Measurements from ENCODE around the gene DAG1. TPM values are rescaled to one million over a fixed set of nuclear protein-coding genes. Genes with fewer than 3 reads are reported as not detected.

The DAG1 gene
- total RNA-seq, 2 experiments from 2014 or later, result 10.9 to 14.9 TPM

- TF ChIP-seq CTCF (conservative IDR thresholded peaks at IDR 0.05; ENCODE audit: low read length) (no peak), EZH2phosphoT487 (IDR thresholded peaks at IDR 0.05; ENCODE audit: borderline replicate concordance, low read depth, low read length) (no peak)
- Histone ChIP-seq H3K4me3 (ENCODE audit: low read depth, low read length, poor library complexity, severe bottlenecking) (no peak overlapping the region), H3K36me3 (ENCODE audit: insufficient read depth, low read length) (peaks cover 23% of the 10 kb centered on the region), H3K9me2 (ENCODE audit: insufficient read depth, low read length) (no peaks in the 10 kb centered on the region), H3K4me1 (ENCODE audit: insufficient read depth, low read length, poor library complexity, severe bottlenecking) (peaks cover 9% of the 10 kb centered on the region), H4K20me1 (ENCODE audit: insufficient read depth, low read length) (no peaks in the 10 kb centered on the region), H3K4me2 (ENCODE audit: low read length) (no peak overlapping the region), H3K27ac (ENCODE audit: low read depth, low read length, poor library complexity, severe bottlenecking) (no peak overlapping the region), H2AFZ (ENCODE audit: low read length) (no peak overlapping the region), H3K79me2 (ENCODE audit: insufficient read depth, low read depth, low read length) (no peaks in the 10 kb centered on the region), H3K9me3 (ENCODE audit: low read length) (no peaks in the 10 kb centered on the region)
- no peak for DNase-seq (ENCODE audit: low spot score)
- intact Hi-C loops (cut with micrococcal nuclease; ENCODE audit: unreplicated experiment), result no loop called here
- ChIA-PET CTCF (ENCODE audit: unreplicated experiment) (no interaction called here), POLR2A (interaction anchor here (1.0 kb wide), 1 partner anchor 12 kb away, joined by 3 read pairs; no protein-coding TSS in a partner anchor)
- no TSS peak for BruUV-seq (replicated peaks)
These were observed 64.7 kb downstream of the DAG1 start for GRCh38 chr3:49534581-49535441.

- BruUV-seq (replicated peaks), result no TSS peak
- ChIA-PET POLR2A (interaction anchor here (0.6 kb wide), 1 partner anchor 135 kb away, joined by 3 read pairs; no protein-coding TSS in a partner anchor), CTCF (ENCODE audit: unreplicated experiment) (no interaction called here)
- intact Hi-C loops (cut with micrococcal nuclease; ENCODE audit: unreplicated experiment), result no loop called here
- H3K4me3 ChIP-seq (ENCODE audit: low read depth, low read length, poor library complexity, severe bottlenecking), result no peak overlapping the region
- no peak overlapping the region for H3K27ac ChIP-seq (ENCODE audit: low read depth, low read length, poor library complexity, severe bottlenecking)
- H3K36me3 ChIP-seq (ENCODE audit: insufficient read depth, low read length), result peaks cover 11% of the 10 kb centered on the region
- no peak for TF ChIP-seq CTCF (conservative IDR thresholded peaks at IDR 0.05; ENCODE audit: low read length)
- TF ChIP-seq EZH2phosphoT487 (IDR thresholded peaks at IDR 0.05; ENCODE audit: borderline replicate concordance, low read depth, low read length), result no peak
- no peaks in the 10 kb centered on the region for H3K79me2 ChIP-seq (ENCODE audit: insufficient read depth, low read depth, low read length)
- no peak overlapping the region for H2AFZ ChIP-seq (ENCODE audit: low read length)
- no peak overlapping the region for H3K4me2 ChIP-seq (ENCODE audit: low read length)
- peaks cover 13% of the 10 kb centered on the region for H3K4me1 ChIP-seq (ENCODE audit: insufficient read depth, low read length, poor library complexity, severe bottlenecking)
- no peaks in the 10 kb centered on the region for H3K9me2 ChIP-seq (ENCODE audit: insufficient read depth, low read length)
- no peaks in the 10 kb centered on the region for H4K20me1 ChIP-seq (ENCODE audit: insufficient read depth, low read length)
- no peaks in the 10 kb centered on the region for H3K9me3 ChIP-seq (ENCODE audit: low read length)
- DNase-seq (ENCODE audit: low spot score), result no peak
These were observed 66.2 kb downstream of the DAG1 start for GRCh38 chr3:49535971-49536874.

All from OCI-LY7 (cell line).